T-helper 17 cell (primary cell): Measurements from ENCODE around the gene PTCD1. TPM values are rescaled to one million over a fixed set of nuclear protein-coding genes. Genes with fewer than 3 reads are reported as not detected.
A peak's percentile ranks its signal among the peaks of the same experiment; 100 is the strongest.
"Not testable (repeated sequence)": the region's sequence is repeated elsewhere in the genome, so short reads cannot be mapped to it uniquely, and the experiment has no call there.

ENCODE experiments used
- ATAC-seq: fragments of 150-1000 bp; cut with Tn5 transposase; 2 replicates; pipeline ENCODE4 v1.10.0; 2021; ENCODE audit warnings: mild to moderate bottlenecking, moderate library complexity
- DNase-seq, 3 donors: peaks; one replicate each; pipeline versions ENCODE4 v3.0.0 to v3.0.0-alpha.2; 2020 to 2021
- H3K9me3 ChIP-seq: one replicate; pipeline ENCODE4 v1.7.0; 2013; ENCODE audit warnings: low read length, mild to moderate bottlenecking; ENCODE audit not compliant: control insufficient read depth, poor library complexity, severe bottlenecking
- H3K27ac Mint-ChIP-seq: one replicate; pipeline ENCODE4 v1.8.0; 2022; ENCODE audit warnings: mild to moderate bottlenecking, moderate library complexity, mixed read lengths
- H3K27me3 Mint-ChIP-seq: one replicate; pipeline ENCODE4 v1.8.0; 2022; ENCODE audit warnings: mixed read lengths
- H3K36me3 Mint-ChIP-seq: one replicate; pipeline ENCODE4 v1.8.0; 2022; ENCODE audit warnings: low read depth, mixed read lengths
- H3K4me1 Mint-ChIP-seq: one replicate; pipeline ENCODE4 v1.8.0; 2022; ENCODE audit warnings: mild to moderate bottlenecking, mixed read lengths
- H3K4me3 Mint-ChIP-seq: one replicate; pipeline ENCODE4 v1.8.0; 2022; ENCODE audit warnings: mild to moderate bottlenecking, moderate library complexity, mixed read lengths
- total RNA-seq, 4 donors: library from RNA in 2 of 4; stranded (reverse) in 2 of 4; gene quantifications; one replicate each; pipeline ENCODE4 v1.2.3 and lab custom pipeline; 2022 to 2026

The PTCD1 gene
- total RNA-seq, 2 donors from 2014 or later: 3.6 to 3.8 TPM

DNA sequence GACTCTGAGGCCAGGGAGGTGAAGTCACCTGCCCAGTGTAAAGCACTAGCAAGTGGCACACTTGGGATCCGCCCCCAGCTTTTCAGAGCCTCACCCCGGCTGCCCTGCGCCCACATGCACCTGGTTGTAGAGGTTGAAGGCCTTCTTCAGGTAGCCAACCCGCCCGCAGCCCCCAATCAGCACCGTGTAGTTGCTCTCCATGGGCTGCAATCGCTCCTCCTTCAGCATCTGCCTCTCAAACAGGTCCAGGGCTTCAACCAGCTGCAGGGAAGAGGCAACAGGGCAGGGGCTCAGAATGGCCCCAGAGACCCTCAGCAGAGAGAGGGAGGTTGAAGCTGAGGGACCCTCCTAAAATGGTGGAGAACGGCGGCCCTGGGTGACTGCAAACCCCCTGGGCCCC lies 5.4 kb downstream of the PTCD1 start:
- ATAC-seq: no peak
- H3K4me3 Mint-ChIP-seq: no peak overlapping the region
- H3K4me1 Mint-ChIP-seq: peaks cover 5% of the 10 kb centered on the region
- H3K36me3 Mint-ChIP-seq: peaks cover 2% of the 10 kb centered on the region
- H3K9me3 ChIP-seq: no peaks in the 10 kb centered on the region
- no peaks in the 10 kb centered on the region for H3K27me3 Mint-ChIP-seq
- no peak for DNase-seq
- no peak overlapping the region for H3K27ac Mint-ChIP-seq

GRCh38 chr7:99431756-99432540 lies 6.7 kb downstream of the PTCD1 start:
- not testable (repeated sequence) for H3K4me3 Mint-ChIP-seq, DNase-seq, H3K36me3 Mint-ChIP-seq, H3K4me1 Mint-ChIP-seq, ATAC-seq, H3K9me3 ChIP-seq, H3K27me3 Mint-ChIP-seq
- peak overlapping the region; percentile 11 for H3K27ac Mint-ChIP-seq

DNA sequence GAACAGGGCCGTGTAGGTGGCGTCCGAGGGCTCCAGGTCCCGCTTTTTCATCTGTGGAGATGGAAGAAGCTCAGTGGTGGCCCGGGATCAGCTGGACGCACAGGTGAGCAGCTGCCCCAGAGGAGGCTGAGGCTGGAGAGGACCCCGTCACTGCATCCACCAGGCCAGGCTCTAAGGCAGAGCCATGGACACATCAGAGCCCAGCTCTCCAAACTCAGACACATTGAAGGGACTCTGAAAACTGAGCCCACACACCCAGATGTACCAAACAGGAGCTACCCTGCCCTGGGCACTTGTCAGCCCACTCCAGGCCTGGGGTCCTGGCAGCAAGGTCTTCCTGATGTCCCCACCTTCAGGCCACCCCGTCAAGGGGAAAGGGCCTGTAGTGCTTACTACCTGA lies 8.8 kb downstream of the PTCD1 start:
- H3K9me3 ChIP-seq: no peaks in the 10 kb centered on the region
- Mint-ChIP-seq H3K4me1 (peaks cover 2% of the 10 kb centered on the region), H3K27me3 (no peaks in the 10 kb centered on the region), H3K4me3 (no peak overlapping the region), H3K36me3 (peaks cover 2% of the 10 kb centered on the region), H3K27ac (no peak overlapping the region)
- DNase-seq: no peak
- ATAC-seq: no peak

GRCh38 chr7:99428972-99429566 lies 9.5 kb downstream of the PTCD1 start:
- no peaks in the 10 kb centered on the region for H3K9me3 ChIP-seq
- Mint-ChIP-seq H3K27me3 (no peaks in the 10 kb centered on the region), H3K4me3 (no peak overlapping the region), H3K4me1 (peaks cover 2% of the 10 kb centered on the region), H3K27ac (no peak overlapping the region), H3K36me3 (peaks cover 2% of the 10 kb centered on the region)
- no peak for ATAC-seq
- DNase-seq: no peak

DNA sequence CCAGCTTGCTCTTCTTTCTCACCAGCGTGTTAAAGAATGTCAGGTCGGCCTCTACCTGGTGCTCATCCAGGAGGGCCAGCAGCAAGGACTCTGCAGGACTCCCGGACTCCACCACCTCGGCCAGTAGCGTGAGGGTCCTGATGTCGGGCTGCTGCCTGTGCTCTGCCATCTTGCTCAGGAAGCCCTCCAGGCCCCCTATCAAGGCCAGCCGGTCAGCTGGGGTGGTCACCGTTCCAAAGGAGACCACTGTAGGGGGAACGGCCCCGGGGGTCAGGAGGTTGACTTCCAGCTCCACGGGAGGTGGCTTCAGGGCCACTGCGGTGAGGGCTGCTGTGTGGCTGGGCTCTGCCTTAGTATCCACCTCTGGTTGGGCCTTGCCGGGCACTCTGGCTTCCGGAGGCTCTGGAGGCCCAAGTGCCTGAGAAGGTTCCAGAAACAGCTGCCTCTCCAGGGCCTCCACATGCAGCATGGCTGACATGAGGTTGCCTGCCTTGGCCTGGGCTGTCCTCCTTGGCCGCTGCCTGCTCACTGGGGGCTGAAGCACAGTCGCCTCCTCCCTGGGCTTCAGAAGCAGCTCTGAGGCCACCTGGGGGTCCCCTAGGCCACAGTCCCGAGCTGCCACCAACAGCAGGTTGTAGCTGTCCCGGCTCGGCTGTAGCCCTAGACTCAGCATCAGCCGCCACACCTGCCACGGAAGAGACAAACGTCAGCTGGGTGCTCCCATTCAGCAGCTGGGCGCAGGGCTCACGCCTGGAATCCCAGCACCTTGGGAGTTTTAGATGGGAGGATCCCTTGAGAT lies 13.5 kb downstream of the PTCD1 start:
- no peaks in the 10 kb centered on the region for H3K36me3 Mint-ChIP-seq
- no peaks in the 10 kb centered on the region for H3K9me3 ChIP-seq
- H3K4me3 Mint-ChIP-seq: no peak overlapping the region
- DNase-seq: no peak
- ATAC-seq: no peak
- peak overlapping the region; percentile 21 for H3K27ac Mint-ChIP-seq
- no peaks in the 10 kb centered on the region for H3K4me1 Mint-ChIP-seq
- no peaks in the 10 kb centered on the region for H3K27me3 Mint-ChIP-seq

DNA sequence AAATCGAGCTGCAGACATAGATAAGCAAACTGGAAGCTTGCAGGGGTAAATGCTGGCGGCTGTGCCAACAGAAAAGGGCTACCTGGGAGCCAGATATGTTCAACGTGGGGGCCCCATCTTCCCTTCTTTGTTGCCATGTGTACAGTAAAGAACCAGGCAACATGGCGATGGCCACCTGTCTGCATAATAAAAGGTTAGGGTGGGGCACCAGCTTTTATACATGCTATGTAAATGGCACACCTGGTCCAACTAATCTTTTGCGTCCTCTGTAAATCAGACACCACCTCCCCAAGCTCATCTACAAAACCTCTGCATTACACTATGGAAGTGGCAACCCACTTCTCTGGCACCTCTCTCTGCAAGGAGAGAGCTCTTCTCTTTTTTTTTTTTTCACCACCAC lies 16.0 kb downstream of the PTCD1 start:
- DNase-seq (no peak), ATAC-seq (no peak)
- no peaks in the 10 kb centered on the region for H3K4me1 Mint-ChIP-seq
- no peaks in the 10 kb centered on the region for H3K27me3 Mint-ChIP-seq
- no peak overlapping the region for H3K27ac Mint-ChIP-seq
- no peaks in the 10 kb centered on the region for H3K9me3 ChIP-seq
- H3K4me3 Mint-ChIP-seq: no peak overlapping the region
- no peaks in the 10 kb centered on the region for H3K36me3 Mint-ChIP-seq

DNA sequence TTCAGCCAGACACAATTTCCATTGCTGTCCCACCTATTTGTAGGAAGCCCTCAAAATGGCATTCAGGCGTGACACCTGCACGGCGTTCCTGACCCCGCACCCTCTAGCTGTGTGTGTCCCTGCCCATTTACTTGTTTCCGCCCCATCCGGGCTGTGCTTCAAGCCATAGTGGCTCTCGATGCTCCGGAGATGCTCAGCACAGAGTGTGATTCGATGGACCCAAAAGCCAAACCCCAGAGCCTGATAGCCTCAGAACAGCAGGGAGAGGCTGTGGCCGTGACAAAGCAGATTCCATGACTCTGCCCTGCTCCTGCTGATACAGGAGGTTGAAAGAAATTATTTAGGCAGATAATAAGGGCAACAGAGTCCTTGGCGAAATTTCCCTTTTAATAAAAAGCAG lies 16.4 kb downstream of the PTCD1 start:
- Mint-ChIP-seq H3K27ac (no peak overlapping the region), H3K36me3 (peaks cover 2% of the 10 kb centered on the region), H3K27me3 (no peaks in the 10 kb centered on the region), H3K4me1 (no peaks in the 10 kb centered on the region), H3K4me3 (no peak overlapping the region)
- DNase-seq: no peak
- no peak for ATAC-seq
- no peaks in the 10 kb centered on the region for H3K9me3 ChIP-seq

- Mint-ChIP-seq H3K36me3 (peaks cover 5% of the 10 kb centered on the region), H3K27me3 (no peaks in the 10 kb centered on the region), H3K27ac (peak overlapping the region; percentile 79), H3K4me3 (no peak overlapping the region), H3K4me1 (peaks cover 1% of the 10 kb centered on the region)
- DNase-seq (no peak), ATAC-seq (peak; percentile 10)
- no peaks in the 10 kb centered on the region for H3K9me3 ChIP-seq
These were observed 17.6 kb downstream of the PTCD1 start for GRCh38 chr7:99420986-99421385.

DNA sequence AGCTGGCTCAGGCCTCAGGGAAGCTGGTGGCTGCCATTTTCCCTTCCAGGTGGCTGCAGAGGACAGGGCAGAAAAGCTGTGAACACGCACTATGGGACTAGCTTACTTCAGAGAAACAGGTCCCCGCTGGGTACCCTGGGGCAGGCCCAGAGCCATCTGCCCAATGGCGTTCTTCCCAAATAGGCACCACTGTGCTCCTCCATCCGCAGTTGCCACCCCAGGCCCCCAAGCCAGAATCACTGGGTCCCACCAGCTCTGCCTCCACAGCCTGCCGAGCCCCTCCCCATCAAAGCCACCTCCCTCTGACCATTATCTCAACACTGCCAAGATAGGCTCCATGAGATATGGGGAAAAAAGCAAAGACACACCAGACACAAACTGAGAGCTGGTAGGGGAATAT lies 18.4 kb downstream of the PTCD1 start:
- Mint-ChIP-seq H3K4me3 (peak overlapping the region; percentile 25), H3K4me1 (peaks cover 3% of the 10 kb centered on the region), H3K27ac (peak overlapping the region; percentile 79), H3K27me3 (no peaks in the 10 kb centered on the region), H3K36me3 (peaks cover 6% of the 10 kb centered on the region)
- H3K9me3 ChIP-seq: no peaks in the 10 kb centered on the region
- DNase-seq: no peak
- no peak for ATAC-seq

- ATAC-seq (peak; percentile 15), DNase-seq (no peak)
- peaks cover 9% of the 10 kb centered on the region for H3K36me3 Mint-ChIP-seq
These were observed 19.1 kb downstream of the PTCD1 start for GRCh38 chr7:99419323-99420021.

GRCh38 chr7:99418260-99418659 lies 20.3 kb downstream of the PTCD1 start:
- no peaks in the 10 kb centered on the region for H3K9me3 ChIP-seq
- Mint-ChIP-seq H3K4me3 (no peak overlapping the region), H3K36me3 (peaks cover 9% of the 10 kb centered on the region), H3K27me3 (no peaks in the 10 kb centered on the region), H3K4me1 (peaks cover 8% of the 10 kb centered on the region), H3K27ac (peak overlapping the region; percentile 14)
- ATAC-seq (no peak), DNase-seq (no peak)

More at GRCh38 chr7:99419323-99420021, 19.1 kb downstream of the PTCD1 start:
- H3K4me1 Mint-ChIP-seq: peaks cover 8% of the 10 kb centered on the region
- H3K4me3 Mint-ChIP-seq: no peak overlapping the region
- no peaks in the 10 kb centered on the region for H3K9me3 ChIP-seq
- peak overlapping the region; percentile 79 for H3K27ac Mint-ChIP-seq
- no peaks in the 10 kb centered on the region for H3K27me3 Mint-ChIP-seq

GRCh38 chr7:99415513-99416127 lies 23.0 kb downstream of the PTCD1 start:
- not testable (repeated sequence) for H3K9me3 ChIP-seq, DNase-seq, ATAC-seq, H3K36me3 Mint-ChIP-seq, H3K4me3 Mint-ChIP-seq, H3K27me3 Mint-ChIP-seq
- Mint-ChIP-seq H3K4me1 (peaks cover 15% of the 10 kb centered on the region), H3K27ac (peak overlapping the region; percentile 41)
